ENCODE measurements around the gene RTP4.

DNA sequence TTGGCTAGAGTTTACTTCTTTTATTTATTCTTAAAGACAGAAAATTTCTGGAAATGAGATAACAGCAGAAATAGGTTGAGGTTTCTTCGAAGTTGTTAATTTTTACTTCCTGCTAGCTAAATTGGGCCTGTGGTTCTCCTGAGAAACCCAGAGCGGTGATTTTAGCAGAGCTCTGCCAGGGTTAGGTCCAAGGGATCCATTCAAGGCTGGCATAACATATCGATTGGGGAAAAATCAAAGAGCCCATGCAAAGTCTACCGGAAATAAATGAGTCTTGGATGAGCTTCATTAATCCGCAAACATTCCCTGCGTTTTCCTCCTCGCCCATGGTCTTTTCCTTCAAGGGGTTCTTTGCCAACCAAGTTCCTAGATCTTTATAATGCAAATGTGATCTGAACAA, 45.9 kb upstream of the RTP4 start:
- no peak for TF ChIP-seq EZH2 (IDR thresholded peaks at IDR 0.05; ENCODE audit: low read length, missing control alignments)
- TF ChIP-seq, protein P1, sequence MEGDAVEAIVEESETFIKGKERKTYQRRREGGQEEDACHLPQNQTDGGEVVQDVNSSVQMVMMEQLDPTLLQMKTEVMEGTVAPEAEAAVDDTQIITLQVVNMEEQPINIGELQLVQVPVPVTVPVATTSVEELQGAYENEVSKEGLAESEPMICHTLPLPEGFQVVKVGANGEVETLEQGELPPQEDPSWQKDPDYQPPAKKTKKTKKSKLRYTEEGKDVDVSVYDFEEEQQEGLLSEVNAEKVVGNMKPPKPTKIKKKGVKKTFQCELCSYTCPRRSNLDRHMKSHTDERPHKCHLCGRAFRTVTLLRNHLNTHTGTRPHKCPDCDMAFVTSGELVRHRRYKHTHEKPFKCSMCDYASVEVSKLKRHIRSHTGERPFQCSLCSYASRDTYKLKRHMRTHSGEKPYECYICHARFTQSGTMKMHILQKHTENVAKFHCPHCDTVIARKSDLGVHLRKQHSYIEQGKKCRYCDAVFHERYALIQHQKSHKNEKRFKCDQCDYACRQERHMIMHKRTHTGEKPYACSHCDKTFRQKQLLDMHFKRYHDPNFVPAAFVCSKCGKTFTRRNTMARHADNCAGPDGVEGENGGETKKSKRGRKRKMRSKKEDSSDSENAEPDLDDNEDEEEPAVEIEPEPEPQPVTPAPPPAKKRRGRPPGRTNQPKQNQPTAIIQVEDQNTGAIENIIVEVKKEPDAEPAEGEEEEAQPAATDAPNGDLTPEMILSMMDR (conservative IDR thresholded peaks at IDR 0.05 in 1 of 2, IDR thresholded peaks at IDR 0.05 in 1 of 2; ENCODE audit: low read depth in 1 of 2, low read length in 2 of 2): no peak
